HepG2 (cell line): ENCODE measurements around the gene LSMEM2. TPM values are rescaled to one million over a fixed set of nuclear protein-coding genes. Genes with fewer than 3 reads are reported as not detected.

Experiments
- ATAC-seq: fragments of 200-7000 bp; cut with Tn5 transposase; 3 replicates; pipeline ENCODE4 v1.9.1; 2020; ENCODE audit warnings: mild to moderate bottlenecking, moderate library complexity
- BruUV-seq: library from RNA; stranded (reverse); fragments of 400-500 nt; replicated peaks from 2 replicates; lab custom pipeline; 2021; lab: Mats Ljungman, UMichigan
- CTCF ChIA-PET: fragments of 300-600 bp; formaldehyde crosslinking; extraction: SDS; loops from one replicate; lab custom pipeline; 2021; ENCODE audit warnings: low total read pairs, inconsistent platforms, low intra/inter-chr PET ratio; lab: Yijun Ruan, JAX
- POLR2A ChIA-PET: fragments of 350-600 bp; sonication (Branson Sonifier 250); formaldehyde crosslinking; loops from one replicate; lab custom pipeline; 2020; ENCODE audit warnings: antibody characterized with exemption, inconsistent platforms; lab: Yijun Ruan, JAX
- DNase-seq: peaks from one replicate; pipeline ENCODE4 v3.0.0-alpha.2; 2015; ENCODE audit warnings: low spot score
- FAIRE-seq: peaks from 3 replicates; lab custom pipeline; 2011; peaks lifted over from hg19 to GRCh38; lab: Jason Lieb, UNC
- H2AFZ ChIP-seq: one replicate; pipeline ENCODE4 v1.6.1; 2011; ENCODE audit warnings: low read length, inconsistent platforms
- H3K27ac ChIP-seq: fragments of 300-600 bp; 3 replicates; pipeline ENCODE4 v1.8.0; 2011; ENCODE audit warnings: mixed run types, mild to moderate bottlenecking, mixed read lengths, low read length, inconsistent platforms; ENCODE audit not compliant: insufficient read depth; ENCODE audit errors: extremely low read length
- H3K27me3 ChIP-seq, 2 experiments: fragments of 200-600 bp in 1 of 2; 2 replicates in 1 of 2; 3 replicates in 1 of 2; pipeline versions ENCODE4 v1.6.0 to v1.8.0; 2011; ENCODE audit warnings: low read length in 2 of 2, mild to moderate bottlenecking in 2 of 2, moderate library complexity in 2 of 2, inconsistent platforms in 1 of 2; ENCODE audit not compliant: insufficient read depth in 2 of 2, control insufficient read depth in 1 of 2
- H3K36me3 ChIP-seq, 2 experiments: fragments of 200-600 bp in 1 of 2; replicated peaks in 1 of 2; 2 replicates in 1 of 2; 3 replicates in 1 of 2; pipeline versions ENCODE4 v1.5.1 to v1.8.0; 2011; ENCODE audit warnings: low read length in 2 of 2, inconsistent platforms in 1 of 2; ENCODE audit not compliant: insufficient read depth in 2 of 2, control insufficient read depth in 1 of 2
- H3K4me1 ChIP-seq: 2 replicates; pipeline ENCODE4 v1.5.1; 2012; ENCODE audit warnings: low read length, inconsistent platforms; ENCODE audit not compliant: insufficient read depth
- H3K4me2 ChIP-seq: 2 replicates; pipeline ENCODE4 v1.6.0; 2011; ENCODE audit warnings: low read depth, low read length, inconsistent platforms
- H3K4me3 ChIP-seq, 3 experiments: fragments of 200-600 bp in 1 of 3; sonication (generic), shearing (Covaris generic) in 1 of 3; replicated peaks in 1 of 3; 2 replicates each; pipeline ENCODE4 v1.5.1; 2011 to 2016; ENCODE audit warnings: low read length in 3 of 3, inconsistent platforms in 2 of 3, low read depth in 2 of 3, mild to moderate bottlenecking in 2 of 3, control low read depth in 1 of 3, mixed read lengths in 1 of 3; ENCODE audit not compliant: insufficient read depth in 1 of 3
- H3K79me2 ChIP-seq: one replicate; pipeline ENCODE4 v1.6.1; 2011; ENCODE audit warnings: low read length, inconsistent platforms; ENCODE audit not compliant: insufficient read depth
- H3K9ac ChIP-seq: 2 replicates; pipeline ENCODE4 v1.6.0; 2011; ENCODE audit warnings: mild to moderate bottlenecking, low read depth, low read length, inconsistent platforms; ENCODE audit not compliant: insufficient read depth
- H3K9me3 ChIP-seq: 2 replicates; pipeline ENCODE4 v1.5.1; 2012; ENCODE audit warnings: mild to moderate bottlenecking, low read length
- H4K20me1 ChIP-seq: 2 replicates; pipeline ENCODE4 v1.6.0; 2011; ENCODE audit warnings: inconsistent platforms, mild to moderate bottlenecking, low read length, moderate library complexity; ENCODE audit not compliant: insufficient read depth
- ARID2 ChIP-seq: sonication (generic); formaldehyde crosslinking; IDR thresholded peaks from 2 replicates; pipeline ENCODE4 v1.8.1; 2022; ENCODE audit warnings: mild to moderate bottlenecking, missing genetic modification reagents, borderline replicate concordance
- ATAD3A ChIP-seq: sonication (generic); formaldehyde crosslinking; IDR thresholded peaks from 2 replicates; pipeline ENCODE4 v1.4.0; 2020; ENCODE audit warnings: missing genetic modification reagents
- CENPT ChIP-seq: sonication (generic); formaldehyde crosslinking; IDR thresholded peaks from 2 replicates; pipeline ENCODE4 v1.8.0; 2022; ENCODE audit warnings: low read depth, mild to moderate bottlenecking, moderate library complexity, missing genetic modification reagents
- CERS6 ChIP-seq: sonication (generic); formaldehyde crosslinking; IDR thresholded peaks from 2 replicates; pipeline ENCODE4 v1.5.0; 2020; ENCODE audit warnings: missing genetic modification reagents
- CSRNP1 ChIP-seq: sonication (generic); formaldehyde crosslinking; IDR thresholded peaks from 2 replicates; pipeline ENCODE4 v1.8.1; 2023; ENCODE audit warnings: mild to moderate bottlenecking, missing genetic modification reagents
- HDAC1 ChIP-seq: sonication (generic); formaldehyde crosslinking; IDR thresholded peaks from 2 replicates; pipeline ENCODE4 v1.5.1; 2020; ENCODE audit warnings: mild to moderate bottlenecking, missing genetic modification reagents
- KDM1A ChIP-seq: IDR thresholded peaks from 2 replicates; pipeline ENCODE4 v1.6.1; 2016; ENCODE audit warnings: missing compliant biosample characterization
- NAIF1 ChIP-seq: sonication (generic); formaldehyde crosslinking; IDR thresholded peaks from 2 replicates; pipeline ENCODE4 v1.5.0; 2020; ENCODE audit warnings: mild to moderate bottlenecking, missing genetic modification reagents, borderline replicate concordance
- NONO ChIP-seq, 2 experiments: fragments of 450-650 bp in 1 of 2; sonication (generic) in 1 of 2; formaldehyde crosslinking in 1 of 2; IDR thresholded peaks in 1 of 2; conservative IDR thresholded peaks in 1 of 2; 2 replicates each; pipeline versions ENCODE4 v1.6.1 to v1.8.0; 2017 to 2022; ENCODE audit warnings: mild to moderate bottlenecking in 1 of 2, missing genetic modification reagents in 1 of 2, moderate library complexity in 1 of 2
- PRDM15 ChIP-seq: sonication (generic); formaldehyde crosslinking; IDR thresholded peaks from 2 replicates; pipeline ENCODE4 v1.4.0; 2020; ENCODE audit warnings: missing genetic modification reagents
- RBFOX2 ChIP-seq: fragments of 200-400 bp; formaldehyde crosslinking; IDR thresholded peaks from 2 replicates; pipeline ENCODE4 v1.6.1; 2017; ENCODE audit warnings: low read depth, mild to moderate bottlenecking, low read length
- SMAD3 ChIP-seq: sonication (generic); formaldehyde crosslinking; IDR thresholded peaks from 2 replicates; pipeline ENCODE4 v1.4.0; 2020; ENCODE audit warnings: missing genetic modification reagents
- ZNF180 ChIP-seq: sonication (generic); formaldehyde crosslinking; IDR thresholded peaks from 2 replicates; pipeline ENCODE4 v1.4.0; 2020; ENCODE audit warnings: low read depth, missing genetic modification reagents, borderline replicate concordance
- ZNF317 ChIP-seq: sonication (generic); formaldehyde crosslinking; IDR thresholded peaks from 2 replicates; pipeline ENCODE4 v1.5.0; 2020; ENCODE audit warnings: mild to moderate bottlenecking, missing genetic modification reagents
- ZNF550 ChIP-seq: sonication (generic); formaldehyde crosslinking; IDR thresholded peaks from 2 replicates; pipeline ENCODE4 v1.4.0; 2020; ENCODE audit warnings: mild to moderate bottlenecking, missing genetic modification reagents, borderline replicate concordance
- ZNF615 ChIP-seq: sonication (generic); formaldehyde crosslinking; IDR thresholded peaks from 2 replicates; pipeline ENCODE4 v1.5.0; 2020; ENCODE audit warnings: mild to moderate bottlenecking, missing genetic modification reagents, borderline replicate concordance
- WGBS: methylation state at CpG from one replicate; pipeline ENCODE4 v1.1.6; 2017; ENCODE audit warnings: low lambda C conversion rate; 5-methylcytosine and 5-hydroxymethylcytosine counted together
- in situ Hi-C: cut with HindIII; loops from 2 replicates; pipeline ENCODE4 v1.10.0; 2017; ENCODE audit warnings: low pct_unique_long_range_greater_than_20kb; ENCODE audit not compliant: extremely low pct_ligation_motif_present
- intact Hi-C: fragments of 100-400 bp; cut with micrococcal nuclease; formaldehyde crosslinking; loops from one replicate; pipeline ENCODE4 v1.10.0; 2022; ENCODE audit not compliant: unreplicated experiment
- polyA plus RNA-seq, 8 experiments: library from polyadenylated mRNA; depleted of rRNA in 3 of 8; stranded (reverse) in 7 of 8; unstranded in 1 of 8; fragments of >200 nt; fragmentation: Illumina TruSeq in 4 of 8; extraction: Trizol in 4 of 8; gene quantifications; 2 replicates each; pipeline versions ENCODE4 v1.2.1 to v1.2.3, GENCODE V29; 2011 to 2016; ENCODE audit warnings: low read depth in 4 of 8, missing spikeins in 1 of 8, mixed read lengths in 1 of 8; ENCODE audit not compliant: insufficient read depth in 1 of 8
- total RNA-seq, 5 experiments: library from RNA; depleted of rRNA; stranded (reverse); fragments of >200 nt; fragmentation: Illumina TruSeq; extraction: Trizol; gene quantifications; 2 replicates each; pipeline ENCODE4 v1.2.3, GENCODE V29; 2016; ENCODE audit warnings: low read depth in 1 of 5

Gene LSMEM2
- total and polyA plus RNA-seq, 2 of the 13 experiments (the other 11 are each of a cell fraction or from before 2014, with no cell fraction given) = 0.07 to 0.41 TPM

GRCh38 chr3:50321336-50322114 lies 42.6 kb downstream of the LSMEM2 start:
- CTCF ChIA-PET = interaction anchor here (0.9 to 2.3 kb wide), 3 partner anchors 18 to 94 kb away, joined by 3 to 15 read pairs (median 3); partner anchors contain the start of genes HYAL1, HYAL3 and NAA80
- H3K36me3 ChIP-seq = peaks cover 15 to 41% of the 10 kb centered on the region in 2 experiments
- peak overlapping the region; percentile 100 for H3K27ac ChIP-seq
- ATAC-seq = peak; percentile 73
- BruUV-seq = no TSS peak
- H3K79me2 ChIP-seq = peaks cover 25% of the 10 kb centered on the region
- H3K4me2 ChIP-seq = peak overlapping the region; percentile 94
- peaks cover 79% of the 10 kb centered on the region for H3K4me1 ChIP-seq
- H3K9me3 ChIP-seq = no peaks in the 10 kb centered on the region
- H3K4me3 ChIP-seq = peak overlapping the region; percentile 81 to 91 (median 85); a peak in 5 of 6 replicates
- POLR2A ChIA-PET = interaction anchor here (0.6 to 13.0 kb wide), 14 partner anchors 13 to 125 kb away, joined by 3 to 222 read pairs (median 8); partner anchors contain the start of genes GNAI2, HYAL1, HYAL3 and IFRD2
- no peak overlapping the region for H2AFZ ChIP-seq
- peak; percentile 90 for DNase-seq
- peak overlapping the region; percentile 99 for H3K9ac ChIP-seq
- FAIRE-seq = peak; percentile 28
- no peaks in the 10 kb centered on the region for H4K20me1 ChIP-seq
- under 1% methylated on average over 22 of the region's 59 CpGs for WGBS
- in situ Hi-C loops (loop anchor here (5.0 kb wide), 1 partner anchor 59 kb away; no protein-coding TSS in a partner anchor), intact Hi-C loops (loop anchor here (1.0 kb wide), 1 partner anchor 22 kb away; the partner anchor contains the start of genes HYAL3 and NAA80)
- H3K27me3 ChIP-seq = no peaks in the 10 kb centered on the region; a peak in 1 of 5 replicates
- TF ChIP-seq ATAD3A (CRISPR knock-in tag) (no peak), NAIF1 (CRISPR knock-in tag) (0 out of 2 replicates have a peak, but pooled peaks have one; percentile 59), ZNF550 (no peak), SMAD3 (peak; percentile 39; the same call in 1 of the 2 replicates), CERS6 (no peak), NONO (IDR thresholded peaks at IDR 0.05) (peak; percentile 82; the same call in 1 of the 2 replicates), NONO (CRISPR knock-in tag; conservative IDR thresholded peaks at IDR 0.05) (peak; percentile 46), RBFOX2 (peak; percentile 92), ZNF180 (no peak), PRDM15 (CRISPR knock-in tag) (peak; percentile 25; the same call in 1 of the 2 replicates), KDM1A (CRISPR knock-in tag) (no peak), HDAC1 (CRISPR knock-in tag) (peak; percentile 55), ZNF615 (CRISPR knock-in tag) (peak; percentile 73; the same call in 1 of the 2 replicates), ZNF317 (CRISPR knock-in tag) (0 out of 2 replicates have a peak, but pooled peaks have one; percentile 30), CENPT (CRISPR knock-in tag) (no peak), ARID2 (no peak), CSRNP1 (CRISPR knock-in tag) (0 out of 2 replicates have a peak, but pooled peaks have one; percentile 9)
